ENCODE measurements around the gene AKAP6. TPM values are rescaled to one million over a fixed set of nuclear protein-coding genes. Genes with fewer than 3 reads are reported as not detected.

AKAP6 gene
- total RNA-seq, 1 experiment from 2014 or later = 1.1 TPM

- Histone ChIP-seq H3K4ac (ENCODE audit: low read depth, low read length) (no peak overlapping the region), H2BK5ac (ENCODE audit: insufficient read length, low read length) (no peak overlapping the region), H3K79me2 (ENCODE audit: insufficient read depth, low read length) (no peaks in the 10 kb centered on the region), H3T11ph (ENCODE audit: low read length) (no peak overlapping the region), H2BK12ac (ENCODE audit: insufficient read length, low read depth, low read length) (no peak overlapping the region), H2AFZ (ENCODE audit: low read length) (no peak overlapping the region), H3K23ac (ENCODE audit: insufficient read length, low read depth, low read length) (no peak overlapping the region), H4K5ac (ENCODE audit: insufficient read length, low read depth, low read length) (no peak overlapping the region), H2BK20ac (ENCODE audit: low read depth, low read length, poor library complexity, severe bottlenecking) (no peak overlapping the region), H3K9me3 (ENCODE audit: control insufficient read depth, low read depth, low read length) (no peaks in the 10 kb centered on the region), H3K4me2 (ENCODE audit: insufficient read depth, insufficient read length, low read length) (no peak overlapping the region), H3K27ac (ENCODE audit: insufficient read length, low read depth, low read length) (no peak overlapping the region), H3K18ac (ENCODE audit: insufficient read length, low read depth, low read length) (no peak overlapping the region), H3K9ac (ENCODE audit: extremely low read depth, insufficient read length, low read length) (no peak overlapping the region), H3K27me3 (ENCODE audit: insufficient read depth, low read length) (no peaks in the 10 kb centered on the region), H3K14ac (ENCODE audit: insufficient read depth, low read length) (no peak overlapping the region), H2BK120ac (ENCODE audit: low read depth, low read length, poor library complexity, severe bottlenecking) (no peak overlapping the region), H3K79me1 (ENCODE audit: insufficient read depth, low read depth, low read length, poor library complexity, severe bottlenecking) (no peaks in the 10 kb centered on the region), H3K23me2 (ENCODE audit: insufficient read length, low read depth, low read length, poor library complexity, severe bottlenecking) (no peaks in the 10 kb centered on the region), H3K56ac (ENCODE audit: insufficient read length, low read depth, low read length) (no peak overlapping the region), H4K91ac (ENCODE audit: insufficient read length, low read depth, low read length) (no peak overlapping the region), H2AK5ac (ENCODE audit: insufficient read length, low read length) (no peak overlapping the region), H4K20me1 (ENCODE audit: control insufficient read depth, insufficient read depth, insufficient read length) (no peaks in the 10 kb centered on the region), H3K4me1 (ENCODE audit: insufficient read depth, low read length) (no peaks in the 10 kb centered on the region), H2BK15ac (ENCODE audit: low read depth, low read length) (no peak overlapping the region), H4K8ac (replicated peaks; ENCODE audit: insufficient read length, low read depth, low read length) (no peak overlapping the region)
- Mint-ChIP-seq H3K9me3 (no peaks in the 10 kb centered on the region), H3K4me3 (no peak overlapping the region), H3K4me1 (peaks cover 0 to 3% of the 10 kb centered on the region in 2 experiments; a peak in 1 of 4 replicates), H3K27ac (no peak overlapping the region), H3K27me3 (ENCODE audit: low read depth) (no peaks in the 10 kb centered on the region), H3K36me3 (ENCODE audit: insufficient read depth in 1 of 3, low read depth in 3 of 3) (no peaks in the 10 kb centered on the region)
- no peak for DNase-seq
- WGBS (ENCODE audit: extremely low coverage, insufficient read length, low lambda C conversion rate) = no CpG with 5 or more reads among the region's 2 CpGs
- TF ChIP-seq CTCF (conservative IDR thresholded peaks at IDR 0.05) = no peak
These were observed 52.8 kb downstream of the AKAP6 start for GRCh38 chr14:32381869-32382268.

All from H9 (cell line).